SK-N-SH (cell line): ENCODE measurements around the gene NEMP2. TPM values are rescaled to one million over a fixed set of nuclear protein-coding genes. Genes with fewer than 3 reads are reported as not detected.

Experiments used
- CTCF ChIA-PET: fragments of 300-600, 350-600 bp; formaldehyde crosslinking; extraction: SDS; loops from one replicate; lab custom pipeline; 2021; lab: Yijun Ruan, JAX
- POLR2A ChIA-PET: fragments of 350-600 bp; sonication (Branson Sonifier 250); formaldehyde crosslinking; extraction: SDS; loops from one replicate; lab custom pipeline; 2020; ENCODE audit warnings: antibody characterized with exemption, inconsistent platforms; lab: Yijun Ruan, JAX
- DNase-seq: peaks from one replicate; pipeline ENCODE4 v3.0.0; 2012
- H2AFZ ChIP-seq: fragments of 200-600 bp; sonication (generic); 2 replicates; pipeline ENCODE4 v1.8.1; 2016; ENCODE audit warnings: antibody characterized with exemption, mild to moderate bottlenecking, low read depth
- H3F3A ChIP-seq: fragments of 200-600 bp; sonication (generic); replicated peaks from 2 replicates; pipeline ENCODE3; 2016; ENCODE audit warnings: antibody characterized with exemption, mild to moderate bottlenecking; ENCODE audit not compliant: insufficient read depth
- H3K27ac ChIP-seq, 2 experiments: fragments of 200-500 bp in 1 of 2; fragments of 200-600 bp in 1 of 2; sonication (Bioruptor generic) in 1 of 2; sonication (generic), shearing (Covaris generic) in 1 of 2; 2 replicates each; pipeline versions ENCODE4 v1.5.1 to v1.6.1; 2014 to 2016; ENCODE audit warnings: low read depth in 2 of 2, inconsistent platforms in 1 of 2, low read length in 1 of 2, mild to moderate bottlenecking in 1 of 2, mixed read lengths in 1 of 2
- H3K27me3 ChIP-seq: fragments of 200-600 bp; sonication (generic), shearing (Covaris generic); 2 replicates; pipeline ENCODE4 v1.6.1; 2016; ENCODE audit warnings: mixed run types; ENCODE audit not compliant: insufficient read depth
- H3K36me3 ChIP-seq, 2 experiments: fragments of 200-500 bp in 1 of 2; fragments of 200-600 bp in 1 of 2; sonication (Bioruptor generic) in 1 of 2; sonication (generic) in 1 of 2; replicated peaks in 1 of 2; 2 replicates each; pipeline versions ENCODE3 to v1.5.1; 2014 to 2016; ENCODE audit warnings: low read length in 1 of 2, mild to moderate bottlenecking in 1 of 2; ENCODE audit not compliant: insufficient read depth in 2 of 2, control insufficient read depth in 1 of 2
- H3K4me1 ChIP-seq, 2 experiments: fragments of 200-500 bp in 1 of 2; fragments of 200-600 bp in 1 of 2; sonication (Bioruptor generic) in 1 of 2; sonication (generic), shearing (Covaris generic) in 1 of 2; 2 replicates each; pipeline versions ENCODE4 v1.5.1 to v1.6.1; 2014 to 2016; ENCODE audit warnings: low read depth in 1 of 2, low read length in 1 of 2, mixed run types in 1 of 2; ENCODE audit not compliant: insufficient read depth in 2 of 2, control insufficient read depth in 1 of 2
- H3K4me2 ChIP-seq: fragments of 200-600 bp; sonication (generic), shearing (Covaris generic); 2 replicates; pipeline ENCODE4 v1.6.1; 2017; ENCODE audit warnings: mixed run types
- H3K4me3 ChIP-seq, 2 experiments: fragments of 200-500 bp in 1 of 2; fragments of 200-600 bp in 1 of 2; sonication (Bioruptor generic) in 1 of 2; sonication (generic), shearing (Covaris generic) in 1 of 2; 2 replicates each; pipeline versions ENCODE4 v1.5.1 to v1.8.1; 2014 to 2016; ENCODE audit warnings: low read depth in 2 of 2, inconsistent platforms in 1 of 2, low read length in 1 of 2, mild to moderate bottlenecking in 1 of 2, mixed read lengths in 1 of 2, moderate library complexity in 1 of 2
- H3K79me2 ChIP-seq: fragments of 200-600 bp; sonication (generic); 2 replicates; pipeline ENCODE4 v1.8.1; 2017; ENCODE audit warnings: mild to moderate bottlenecking; ENCODE audit not compliant: insufficient read depth
- H3K9ac ChIP-seq: fragments of 200-600 bp; sonication (generic); 2 replicates; pipeline ENCODE4 v1.6.1; 2017; ENCODE audit warnings: mixed run types
- H3K9me2 ChIP-seq: fragments of 200-600 bp; sonication (generic); 2 replicates; pipeline ENCODE4 v1.6.1; 2017; ENCODE audit warnings: mixed run types
- H3K9me3 ChIP-seq: fragments of 200-600 bp; sonication (generic); 2 replicates; pipeline ENCODE4 v1.6.1; 2017; ENCODE audit warnings: mixed run types, mild to moderate bottlenecking, moderate library complexity
- H4K20me1 ChIP-seq: fragments of 200-600 bp; sonication (generic); 2 replicates; pipeline ENCODE4 v1.6.1; 2017; ENCODE audit warnings: mild to moderate bottlenecking, mixed run types; ENCODE audit not compliant: insufficient read depth
- CTCF ChIP-seq: fragments of 200-600 bp; sonication (generic); IDR thresholded peaks from 2 replicates; pipeline ENCODE4 v1.6.1; 2017; ENCODE audit warnings: antibody characterized with exemption, mild to moderate bottlenecking, moderate library complexity
- ELF1 ChIP-seq: IDR thresholded peaks from 2 replicates; pipeline ENCODE4 v1.4.0; 2012
- EP300 ChIP-seq, 2 experiments: IDR thresholded peaks; 2 replicates each; pipeline versions ENCODE4 v1.4.0 to v1.6.1; 2012; ENCODE audit warnings: borderline replicate concordance in 1 of 2, low read depth in 1 of 2, low read length in 1 of 2
- EZH2phosphoT487 ChIP-seq: fragments of 200-600 bp; sonication (generic); IDR thresholded peaks from 2 replicates; pipeline ENCODE4 v1.6.1; 2017; ENCODE audit warnings: low read depth, mixed run types, mild to moderate bottlenecking, antibody characterized with exemption, moderate library complexity, borderline replicate concordance
- FOXM1 ChIP-seq: IDR thresholded peaks from 2 replicates; pipeline ENCODE4 v1.4.0; 2012; ENCODE audit warnings: low read depth, mild to moderate bottlenecking
- NRF1 ChIP-seq: IDR thresholded peaks from 2 replicates; pipeline ENCODE4 v1.6.1; 2012; ENCODE audit warnings: low read depth, mild to moderate bottlenecking, low read length
- PBX3 ChIP-seq: IDR thresholded peaks from 2 replicates; pipeline ENCODE4; 2012
- POLR2AphosphoS5 ChIP-seq: IDR thresholded peaks from 2 replicates; pipeline ENCODE4 v1.6.1; 2012; ENCODE audit warnings: low read depth, low read length
- RAD21 ChIP-seq: IDR thresholded peaks from 2 replicates; pipeline ENCODE4 v1.6.1; 2012; ENCODE audit warnings: mild to moderate bottlenecking, low read length
- RCOR1 ChIP-seq: fragments of 150-350 bp; IDR thresholded peaks from 2 replicates; pipeline ENCODE4 v1.6.1; 2017; ENCODE audit warnings: antibody characterized with exemption, low read length
- REST ChIP-seq: IDR thresholded peaks from 2 replicates; pipeline ENCODE4 v1.6.1; 2012; ENCODE audit warnings: mild to moderate bottlenecking, low read depth, low read length, moderate library complexity
- RFX5 ChIP-seq: IDR thresholded peaks from 2 replicates; pipeline ENCODE4 v1.6.1; 2012; ENCODE audit warnings: mild to moderate bottlenecking, improper control_type of control experiment, low read length
- TAF1 ChIP-seq: IDR thresholded peaks from 2 replicates; pipeline ENCODE4 v1.6.1; 2012; ENCODE audit warnings: low read depth, mild to moderate bottlenecking, low read length, moderate library complexity, borderline replicate concordance
- TEAD4 ChIP-seq: IDR thresholded peaks from 2 replicates; pipeline ENCODE4 v1.4.0; 2012; ENCODE audit warnings: mild to moderate bottlenecking, borderline replicate concordance; ENCODE audit not compliant: insufficient read depth
- YY1 ChIP-seq: IDR thresholded peaks from 2 replicates; pipeline ENCODE4 v1.4.0; 2012; ENCODE audit warnings: low read depth, mild to moderate bottlenecking
- WGBS: methylation state at CpG from one replicate; pipeline ENCODE4 v1.1.6; 2017; ENCODE audit warnings: low lambda C conversion rate; 5-methylcytosine and 5-hydroxymethylcytosine counted together
- polyA plus RNA-seq, 3 experiments: library from polyadenylated mRNA; depleted of rRNA; stranded (reverse); fragments of >200 nt; gene quantifications; 2 replicates each; pipeline ENCODE4 v1.2.3, GENCODE V29; 2012
- TF ChIP-seq, protein P1 (sequence below): fragments of 150-350 bp; IDR thresholded peaks from 2 replicates; pipeline ENCODE4 v1.6.1; 2016; ENCODE audit warnings: mild to moderate bottlenecking, low read depth, low read length
- TF ChIP-seq, protein P2 (sequence below): IDR thresholded peaks from 2 replicates; pipeline ENCODE4 v1.4.0; 2012; ENCODE audit warnings: low read depth

The NEMP2 gene
- polyA plus RNA-seq, 1 of the 3 experiments (the other 2 are of a cell fraction): 2.0 TPM

- Histone ChIP-seq H3K27ac (no peak overlapping the region), H3K36me3 (no peaks in the 10 kb centered on the region), H4K20me1 (no peaks in the 10 kb centered on the region), H3K4me3 (no peak overlapping the region), H3K9ac (no peak overlapping the region), H3K4me1 (no peaks in the 10 kb centered on the region; a peak in 1 of 4 replicates), H3F3A (no peaks in the 10 kb centered on the region), H2AFZ (no peak overlapping the region), H3K4me2 (no peak overlapping the region), H3K9me3 (no peaks in the 10 kb centered on the region), H3K79me2 (no peaks in the 10 kb centered on the region), H3K9me2 (no peaks in the 10 kb centered on the region), H3K27me3 (no peaks in the 10 kb centered on the region)
- ChIA-PET POLR2A (no interaction called here), CTCF (interaction anchor here (0.8 kb wide), 1 partner anchor 44 kb away, joined by 3 read pairs; no protein-coding TSS in a partner anchor)
- no peak for DNase-seq
- 73% methylated on average over 5 of the region's 7 CpGs for WGBS
- no peak for TF ChIP-seq EP300 (IDR thresholded peaks at IDR 0.05; ENCODE audit: borderline replicate concordance in 1 of 2, low read depth in 1 of 2, low read length in 1 of 2)
- no peak for TF ChIP-seq RCOR1
- no peak for TF ChIP-seq POLR2AphosphoS5
- no peak for TF ChIP-seq CTCF
- no peak for TF ChIP-seq FOXM1
- TF ChIP-seq RFX5: no peak
- no peak for TF ChIP-seq EZH2phosphoT487
- no peak for TF ChIP-seq RAD21
- no peak for TF ChIP-seq PBX3
- TF ChIP-seq TEAD4: no peak
- TF ChIP-seq ELF1: no peak
- no peak for TF ChIP-seq NRF1
- TF ChIP-seq, protein P1, sequence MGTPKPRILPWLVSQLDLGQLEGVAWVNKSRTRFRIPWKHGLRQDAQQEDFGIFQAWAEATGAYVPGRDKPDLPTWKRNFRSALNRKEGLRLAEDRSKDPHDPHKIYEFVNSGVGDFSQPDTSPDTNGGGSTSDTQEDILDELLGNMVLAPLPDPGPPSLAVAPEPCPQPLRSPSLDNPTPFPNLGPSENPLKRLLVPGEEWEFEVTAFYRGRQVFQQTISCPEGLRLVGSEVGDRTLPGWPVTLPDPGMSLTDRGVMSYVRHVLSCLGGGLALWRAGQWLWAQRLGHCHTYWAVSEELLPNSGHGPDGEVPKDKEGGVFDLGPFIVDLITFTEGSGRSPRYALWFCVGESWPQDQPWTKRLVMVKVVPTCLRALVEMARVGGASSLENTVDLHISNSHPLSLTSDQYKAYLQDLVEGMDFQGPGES: no peak
Measured at GRCh38 chr2:190554357-190555006, 20.0 kb upstream of the NEMP2 start.

GRCh38 chr2:190553254-190553653, 18.7 kb upstream of the NEMP2 start:
- Histone ChIP-seq H3K9me3 (no peaks in the 10 kb centered on the region), H3K4me2 (no peak overlapping the region), H2AFZ (no peak overlapping the region), H3K9ac (no peak overlapping the region), H3K36me3 (no peaks in the 10 kb centered on the region), H3K4me3 (no peak overlapping the region), H3F3A (no peaks in the 10 kb centered on the region), H3K27me3 (no peaks in the 10 kb centered on the region), H3K4me1 (no peaks in the 10 kb centered on the region; a peak in 1 of 4 replicates), H3K9me2 (no peaks in the 10 kb centered on the region), H4K20me1 (no peaks in the 10 kb centered on the region), H3K27ac (no peak overlapping the region), H3K79me2 (no peaks in the 10 kb centered on the region)
- POLR2A ChIA-PET: interaction anchor here (0.6 kb wide), 2 partner anchors 19 to 120 kb away, joined by 3 read pairs; partner anchors contain the start of gene NEMP2
- DNase-seq: no peak
- CTCF ChIA-PET: no interaction called here
- WGBS: 86% methylated on average over 1 of the region's 1 CpG
- TF ChIP-seq PBX3: no peak
- no peak for TF ChIP-seq EZH2phosphoT487
- TF ChIP-seq TAF1: no peak
- no peak for TF ChIP-seq FOXM1
- TF ChIP-seq YY1: no peak
- TF ChIP-seq REST: no peak
- TF ChIP-seq, protein P2, sequence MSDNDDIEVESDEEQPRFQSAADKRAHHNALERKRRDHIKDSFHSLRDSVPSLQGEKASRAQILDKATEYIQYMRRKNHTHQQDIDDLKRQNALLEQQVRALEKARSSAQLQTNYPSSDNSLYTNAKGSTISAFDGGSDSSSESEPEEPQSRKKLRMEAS: no peak
